Omental fat pad (tissue), 4 donors: ENCODE measurements around the gene ALDH3A1. TPM values are rescaled to one million over a fixed set of nuclear protein-coding genes. Genes with fewer than 3 reads are reported as not detected.
A peak's percentile ranks its signal among the peaks of the same experiment; 100 is the strongest.

ENCODE experiments used
- ATAC-seq: fragments of 150-250 bp; one replicate; pipeline ENCODE4 v1.9.1; 2016; ENCODE audit warnings: mild to moderate bottlenecking, moderate library complexity; ENCODE audit not compliant: low FRiP score
- DNase-seq: peaks from one replicate; pipeline ENCODE4 v3.0.0-alpha.2; 2019; ENCODE audit warnings: low spot score
- total RNA-seq, 4 donors: library from RNA; depleted of rRNA; stranded (reverse); fragments of >200 nt; gene quantifications; one replicate each; pipeline ENCODE4 v1.1.0, GENCODE V29; 2016
- TF ChIP-seq, protein P1 (sequence below), 3 donors: fragments of 450-650 bp; IDR thresholded peaks; one replicate each; pipeline ENCODE4 v1.5.1; 2016 to 2017; ENCODE audit warnings: antibody characterized with exemption in 3 of 3, mild to moderate bottlenecking in 3 of 3, moderate library complexity in 2 of 3

ALDH3A1 gene
- total RNA-seq, 4 donors from 2014 or later, result 2.3 to 4.9 (median 3.3) TPM

DNA sequence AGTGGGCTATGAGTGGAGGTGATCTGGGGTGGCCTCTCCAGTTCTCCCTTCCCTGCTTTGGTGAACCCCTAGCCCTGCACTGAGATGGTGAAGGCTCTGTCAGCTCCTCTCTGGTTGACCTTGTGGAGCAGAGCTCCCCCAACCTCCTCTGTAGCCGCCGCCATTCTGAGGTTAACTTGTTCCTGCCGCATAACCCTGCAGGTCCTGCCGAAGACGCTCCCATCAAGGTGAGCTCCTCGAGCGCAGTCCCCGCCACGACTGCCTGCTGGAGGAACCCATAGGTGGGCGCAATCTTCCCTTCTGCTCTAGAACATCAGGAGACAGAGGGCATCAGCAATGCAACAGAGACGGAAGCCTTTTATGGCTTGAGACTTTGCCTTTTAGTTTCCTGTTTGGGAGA, 16.5 kb downstream of the ALDH3A1 start:
- TF ChIP-seq, protein P1, sequence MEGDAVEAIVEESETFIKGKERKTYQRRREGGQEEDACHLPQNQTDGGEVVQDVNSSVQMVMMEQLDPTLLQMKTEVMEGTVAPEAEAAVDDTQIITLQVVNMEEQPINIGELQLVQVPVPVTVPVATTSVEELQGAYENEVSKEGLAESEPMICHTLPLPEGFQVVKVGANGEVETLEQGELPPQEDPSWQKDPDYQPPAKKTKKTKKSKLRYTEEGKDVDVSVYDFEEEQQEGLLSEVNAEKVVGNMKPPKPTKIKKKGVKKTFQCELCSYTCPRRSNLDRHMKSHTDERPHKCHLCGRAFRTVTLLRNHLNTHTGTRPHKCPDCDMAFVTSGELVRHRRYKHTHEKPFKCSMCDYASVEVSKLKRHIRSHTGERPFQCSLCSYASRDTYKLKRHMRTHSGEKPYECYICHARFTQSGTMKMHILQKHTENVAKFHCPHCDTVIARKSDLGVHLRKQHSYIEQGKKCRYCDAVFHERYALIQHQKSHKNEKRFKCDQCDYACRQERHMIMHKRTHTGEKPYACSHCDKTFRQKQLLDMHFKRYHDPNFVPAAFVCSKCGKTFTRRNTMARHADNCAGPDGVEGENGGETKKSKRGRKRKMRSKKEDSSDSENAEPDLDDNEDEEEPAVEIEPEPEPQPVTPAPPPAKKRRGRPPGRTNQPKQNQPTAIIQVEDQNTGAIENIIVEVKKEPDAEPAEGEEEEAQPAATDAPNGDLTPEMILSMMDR (IDR thresholded peaks at IDR 0.05), result no peak
- ATAC-seq (no peak), DNase-seq (no peak)

DNA sequence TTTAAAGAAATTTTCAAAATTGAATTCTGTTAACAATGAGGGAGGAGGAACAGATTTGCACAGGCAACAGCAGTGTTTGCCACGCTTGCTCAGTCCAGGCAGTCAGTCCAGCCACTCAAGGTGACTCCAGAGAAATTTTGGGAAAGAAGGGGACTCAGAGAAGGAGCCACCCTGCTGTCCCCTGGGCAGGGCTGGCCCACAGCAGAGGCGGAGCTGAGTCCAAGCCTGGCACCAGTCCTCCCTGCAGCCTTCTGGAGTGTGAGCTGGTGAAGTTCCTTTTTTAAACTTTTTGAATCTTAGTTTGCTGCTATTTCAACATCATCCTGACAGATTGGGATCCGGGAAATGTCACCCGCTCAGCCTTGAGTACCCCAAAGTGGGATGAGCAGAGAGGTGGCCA, 17.3 kb downstream of the ALDH3A1 start:
- TF ChIP-seq, protein P1 (IDR thresholded peaks at IDR 0.05), result no peak
- no peak for ATAC-seq
- no peak for DNase-seq

DNA sequence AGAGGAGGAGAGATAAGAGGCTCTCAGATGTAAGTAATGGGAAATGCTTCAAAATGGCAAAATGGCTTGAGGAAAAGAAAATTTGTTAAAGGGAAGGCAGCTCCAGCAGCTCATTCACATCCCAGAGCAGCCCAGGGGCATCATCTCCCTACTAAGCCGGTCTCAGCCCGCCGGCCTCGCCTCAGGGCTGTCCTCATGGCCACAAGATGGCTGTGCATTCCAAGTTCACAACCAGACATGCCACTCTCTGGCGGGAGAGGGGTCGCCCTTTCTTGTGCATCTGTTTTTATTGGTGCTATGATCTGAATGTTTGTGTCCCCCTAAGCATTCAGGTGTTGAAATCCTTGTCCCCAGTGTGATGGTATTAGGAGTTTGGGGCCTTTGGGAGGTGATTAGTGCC, 18.2 kb downstream of the ALDH3A1 start:
- no peak for DNase-seq
- TF ChIP-seq, protein P1 (IDR thresholded peaks at IDR 0.05), result no peak
- no peak for ATAC-seq

DNA sequence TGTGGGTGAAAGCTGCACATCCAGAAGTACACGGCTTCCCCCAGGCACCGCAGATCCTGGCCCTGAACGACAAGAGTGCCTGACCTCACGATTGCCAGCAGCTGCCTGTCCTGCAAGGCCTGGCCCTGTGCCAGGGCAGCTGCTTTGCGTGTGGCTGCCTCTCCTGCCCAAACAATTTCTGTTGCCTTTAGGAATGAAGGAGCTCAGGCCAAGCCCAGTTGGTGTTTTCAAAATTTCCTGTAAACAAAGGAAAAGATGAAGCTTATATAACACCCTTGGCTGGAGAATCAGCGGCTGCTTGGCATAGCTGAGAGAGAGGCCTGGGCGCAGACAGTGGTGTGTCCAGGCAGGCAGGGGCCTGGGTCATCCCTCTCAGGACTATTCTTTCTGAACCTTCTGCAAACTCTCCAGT, 20.0 kb downstream of the ALDH3A1 start:
- ATAC-seq (peak; percentile 55), DNase-seq (peak; percentile 64)
- TF ChIP-seq, protein P1 (IDR thresholded peaks at IDR 0.05), result no peak

DNA sequence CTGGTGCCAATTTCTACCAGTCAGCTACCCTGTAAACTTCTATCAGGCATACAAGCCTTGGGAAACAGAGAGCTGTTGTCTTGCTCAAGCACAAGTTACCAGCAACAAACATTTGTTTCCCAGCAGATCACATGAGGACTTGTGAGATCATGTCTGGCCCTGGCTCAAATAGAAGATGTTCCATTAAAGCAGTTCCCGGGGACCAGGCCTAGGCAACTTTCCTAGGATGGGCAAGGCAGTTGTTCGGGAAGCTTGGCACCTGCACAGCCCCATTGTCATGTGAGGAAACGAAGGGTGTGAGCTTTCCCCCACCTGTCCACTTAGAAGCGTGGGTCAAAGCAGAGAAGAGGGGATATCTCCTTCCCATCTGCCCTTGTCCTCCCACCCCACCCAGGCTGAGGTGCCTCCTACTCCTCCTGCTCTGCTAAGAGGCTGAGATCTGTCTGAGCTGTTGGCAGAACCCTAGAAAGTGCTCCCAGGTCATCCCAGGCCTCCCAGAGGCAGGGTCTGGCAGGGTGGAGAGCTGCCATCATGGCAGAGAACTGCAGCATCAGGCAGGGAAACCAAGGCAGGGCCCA, 20.5 kb downstream of the ALDH3A1 start:
- peak; percentile 75 for ATAC-seq
- TF ChIP-seq, protein P1 (IDR thresholded peaks at IDR 0.05), result no peak
- DNase-seq, result peak; percentile 73

DNA sequence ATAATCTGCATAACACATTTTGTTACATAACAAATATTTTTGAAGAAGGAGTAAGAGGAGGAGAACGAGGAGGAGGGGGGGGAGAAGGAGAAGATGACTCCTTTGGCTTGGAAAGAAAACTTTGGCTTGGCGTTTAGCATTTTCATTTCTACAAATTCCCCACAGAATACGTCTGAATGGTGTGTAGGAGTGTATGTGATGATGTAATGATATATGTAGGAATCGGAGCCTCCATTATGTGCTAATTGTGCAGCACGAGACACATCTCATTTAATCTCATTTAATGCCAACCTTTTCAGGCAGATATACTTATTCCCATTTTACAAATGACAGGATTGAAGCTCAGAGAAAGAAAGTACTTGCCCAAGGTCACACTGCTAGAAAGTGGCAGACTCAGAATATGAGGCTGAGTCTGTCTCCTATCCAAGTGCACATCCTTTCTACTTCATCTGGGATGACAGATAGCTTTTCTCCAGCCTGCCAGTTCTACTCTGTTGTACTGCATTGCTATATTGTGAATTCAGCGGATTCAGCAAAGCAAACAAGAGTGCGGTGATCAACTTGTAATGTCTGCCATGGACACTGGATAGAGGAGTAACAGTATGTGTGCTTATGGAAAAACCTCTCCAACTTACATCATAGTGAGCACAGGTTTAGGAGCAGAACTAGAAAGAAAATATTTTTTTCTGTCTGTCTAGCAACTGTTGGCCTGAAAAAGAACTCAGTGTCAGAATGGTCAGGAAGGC, 21.3 kb downstream of the ALDH3A1 start:
- ATAC-seq, result peak; percentile 52
- TF ChIP-seq, protein P1 (IDR thresholded peaks at IDR 0.05), result no peak
- DNase-seq, result no peak

DNA sequence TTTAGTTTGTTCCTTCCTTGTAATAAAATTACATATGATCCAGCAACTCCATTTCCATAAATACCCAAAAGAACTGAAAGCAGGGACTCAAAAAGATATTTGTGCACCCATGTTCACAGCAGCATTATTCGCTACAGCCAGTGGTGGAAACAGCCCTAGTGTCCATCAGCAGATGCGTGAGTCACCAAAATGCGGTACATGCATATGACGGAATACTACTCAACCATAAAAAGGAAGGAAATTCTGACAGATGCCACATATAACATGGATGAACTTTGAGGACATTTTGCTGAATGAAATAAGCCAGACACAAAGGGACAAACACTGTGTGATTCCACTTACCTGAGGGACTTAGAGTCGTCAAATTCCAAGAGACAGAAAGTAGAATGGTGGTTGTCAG, 22.6 kb downstream of the ALDH3A1 start:
- TF ChIP-seq, protein P1 (IDR thresholded peaks at IDR 0.05), result no peak
- DNase-seq (no peak), ATAC-seq (no peak)
